Urinary bladder (tissue), 4 donors: ENCODE data around the gene DMRT2. TPM values are rescaled to one million over a fixed set of nuclear protein-coding genes. Genes with fewer than 3 reads are reported as not detected.

Experiments used
- DNase-seq: peaks from one replicate; pipeline ENCODE4 v3.0.0-alpha.2; 2015; ENCODE audit errors: extremely low spot score
- H3K27ac ChIP-seq: one replicate; pipeline ENCODE4 v1.5.1; 2013; ENCODE audit warnings: low read depth, mild to moderate bottlenecking, moderate library complexity
- H3K36me3 ChIP-seq: one replicate; pipeline ENCODE4 v1.6.1; 2013; ENCODE audit warnings: mild to moderate bottlenecking, moderate library complexity; ENCODE audit not compliant: insufficient read depth
- H3K4me1 ChIP-seq: one replicate; pipeline ENCODE4 v1.6.1; 2013; ENCODE audit warnings: mild to moderate bottlenecking, moderate library complexity; ENCODE audit not compliant: insufficient read depth
- H3K4me3 ChIP-seq: one replicate; pipeline ENCODE4 v1.5.1; 2013; ENCODE audit warnings: low read depth, low read length
- WGBS: extraction: QIAGEN DNeasy Blood & Tissue Kit; methylation state at CpG from one replicate; pipeline ENCODE4 v1.1.7; 2013; 5-methylcytosine and 5-hydroxymethylcytosine counted together
- polyA plus RNA-seq: library from polyadenylated mRNA; stranded (reverse); fragments of 200-250 nt; gene quantifications from one replicate; pipeline ENCODE4 v1.2.3, GENCODE V29; 2013
- small RNA-seq: library from RNA; depleted of rRNA; stranded (forward); fragments of <200 nt; gene quantifications from one replicate; pipeline ENCODE3, GENCODE V24; 2014
- total RNA-seq: library from RNA; depleted of rRNA; stranded (reverse); fragments of >200 nt; gene quantifications from one replicate; pipeline ENCODE4 v1.2.3, GENCODE V29; 2014
- donor health status: healthy with polysubstance abuse.
- donor health status: healthy.

The DMRT2 gene
- total and polyA plus RNA-seq, 2 donors = 0.10 to 1.0 TPM

- DNase-seq = no peak
- no peaks in the 10 kb centered on the region for H3K4me1 ChIP-seq
- WGBS = 73% methylated on average over 7 of the region's 7 CpGs
- H3K27ac ChIP-seq = no peak overlapping the region
- H3K36me3 ChIP-seq = no peaks in the 10 kb centered on the region
- H3K4me3 ChIP-seq = no peak overlapping the region
Observed at GRCh38 chr9:1087120-1087881, 37.1 kb downstream of the DMRT2 start.

- WGBS = 57% methylated on average over 3 of the region's 3 CpGs
- H3K36me3 ChIP-seq = no peaks in the 10 kb centered on the region
Observed at GRCh38 chr9:1094749-1095148, 44.6 kb downstream of the DMRT2 start.

GRCh38 chr9:1096155-1096964 is 46.2 kb downstream of the DMRT2 start:
- Histone ChIP-seq H3K27ac (no peak overlapping the region), H3K36me3 (no peaks in the 10 kb centered on the region), H3K4me3 (no peak overlapping the region), H3K4me1 (no peaks in the 10 kb centered on the region)
- 71% methylated on average over 9 of the region's 9 CpGs for WGBS
- DNase-seq = no peak

More at GRCh38 chr9:1094749-1095148, 44.6 kb downstream of the DMRT2 start:
- H3K27ac ChIP-seq = no peak overlapping the region
- H3K4me1 ChIP-seq = no peaks in the 10 kb centered on the region
- DNase-seq = no peak
- no peak overlapping the region for H3K4me3 ChIP-seq

GRCh38 chr9:1098551-1098950 is 48.4 kb downstream of the DMRT2 start:
- no peak overlapping the region for H3K27ac ChIP-seq

GRCh38 chr9:1100201-1100600 is 50.0 kb downstream of the DMRT2 start:
- no peak for DNase-seq
- Histone ChIP-seq H3K36me3 (no peaks in the 10 kb centered on the region), H3K27ac (no peak overlapping the region), H3K4me3 (no peak overlapping the region), H3K4me1 (no peaks in the 10 kb centered on the region)
- WGBS = 42% methylated on average over 2 of the region's 2 CpGs

More at GRCh38 chr9:1098551-1098950, 48.4 kb downstream of the DMRT2 start:
- DNase-seq = no peak
- Histone ChIP-seq H3K36me3 (no peaks in the 10 kb centered on the region), H3K4me3 (no peak overlapping the region), H3K4me1 (no peaks in the 10 kb centered on the region)

GRCh38 chr9:1100945-1101344 is 50.8 kb downstream of the DMRT2 start:
- 16% methylated on average over 10 of the region's 10 CpGs for WGBS
- no peak overlapping the region for H3K27ac ChIP-seq
- H3K4me3 ChIP-seq = no peak overlapping the region
- DNase-seq = no peak
- H3K4me1 ChIP-seq = no peaks in the 10 kb centered on the region
- H3K36me3 ChIP-seq = no peaks in the 10 kb centered on the region

- no peak for DNase-seq
- no peak overlapping the region for H3K4me3 ChIP-seq
- no peaks in the 10 kb centered on the region for H3K4me1 ChIP-seq
- H3K27ac ChIP-seq = no peak overlapping the region
- 71% methylated on average over 7 of the region's 7 CpGs for WGBS
- H3K36me3 ChIP-seq = no peaks in the 10 kb centered on the region
Observed at GRCh38 chr9:1101846-1102641, 51.9 kb downstream of the DMRT2 start.

- no peaks in the 10 kb centered on the region for H3K36me3 ChIP-seq
- no peak overlapping the region for H3K4me3 ChIP-seq
- no peaks in the 10 kb centered on the region for H3K4me1 ChIP-seq
- no peak overlapping the region for H3K27ac ChIP-seq
- WGBS = 42% methylated on average over 2 of the region's 2 CpGs
- DNase-seq = no peak
Observed at GRCh38 chr9:1102642-1102970, 52.4 kb downstream of the DMRT2 start.

Small RNA genes within 50 kb of the gene (small RNA-seq; reads per million reads assigned to genes)
- gene RNU6-1073P = not detected

Other genes starting within 250 kb of the DMRT2 start
- gene DMRT1, start 208.7 kb upstream of the DMRT2 start, total RNA-seq = not detected
- gene DMRT1, start 208.7 kb upstream of the DMRT2 start, polyA plus RNA-seq = not detected
- not detected for gene DMRT3, start 73.7 kb upstream of the DMRT2 start, total RNA-seq
- gene DMRT3, start 73.7 kb upstream of the DMRT2 start, polyA plus RNA-seq = 0.09 TPM